KMS-11 (cell line): ENCODE measurements around the gene CASTOR1.

Experiments
- H2AFZ ChIP-seq: fragments of 200-600 bp; sonication (generic); 2 replicates; pipeline ENCODE4 v1.6.1; 2016; ENCODE audit warnings: antibody characterized with exemption, mixed run types, low read depth
- H3K27ac ChIP-seq: fragments of 200-600 bp; sonication (generic); 2 replicates; pipeline ENCODE4 v1.6.1; 2016; ENCODE audit warnings: mild to moderate bottlenecking, mixed run types
- H3K27me3 ChIP-seq: fragments of 200-600 bp; sonication (generic); 2 replicates; pipeline ENCODE4 v1.6.1; 2017; ENCODE audit warnings: mild to moderate bottlenecking, low read depth, mixed run types, moderate library complexity; ENCODE audit not compliant: insufficient read depth
- H3K36me3 ChIP-seq: fragments of 200-600 bp; sonication (generic); 2 replicates; pipeline ENCODE4 v1.6.1; 2017; ENCODE audit warnings: mild to moderate bottlenecking, mixed run types; ENCODE audit not compliant: insufficient read depth
- H3K4me1 ChIP-seq: fragments of 200-600 bp; sonication (generic); 2 replicates; pipeline ENCODE4 v1.6.1; 2016; ENCODE audit warnings: mild to moderate bottlenecking, low read depth, mixed run types; ENCODE audit not compliant: poor library complexity, severe bottlenecking
- H3K4me2 ChIP-seq: fragments of 200-600 bp; sonication (generic); 2 replicates; pipeline ENCODE4 v1.7.0; 2016; ENCODE audit warnings: mild to moderate bottlenecking, mixed run types
- H3K4me3 ChIP-seq: fragments of 200-600 bp; sonication (generic); IDR thresholded peaks from 2 replicates; pipeline ENCODE4 v1.6.1; 2017; ENCODE audit warnings: low read depth, low read length, mixed read lengths; ENCODE audit not compliant: insufficient read depth
- H3K79me2 ChIP-seq: fragments of 200-600 bp; sonication (generic); 2 replicates; pipeline ENCODE4 v1.6.1; 2016; ENCODE audit warnings: low read depth, mixed run types; ENCODE audit not compliant: insufficient read depth
- H3K9ac ChIP-seq: fragments of 200-600 bp; sonication (generic); 2 replicates; pipeline ENCODE4 v1.6.1; 2016; ENCODE audit warnings: mild to moderate bottlenecking, mixed run types
- H4K20me1 ChIP-seq: fragments of 200-600 bp; sonication (generic); 2 replicates; pipeline ENCODE4 v1.6.1; 2016; ENCODE audit warnings: mild to moderate bottlenecking, mixed run types; ENCODE audit not compliant: insufficient read depth
- CTCF ChIP-seq: fragments of 200-600 bp; sonication (generic); conservative IDR thresholded peaks from 2 replicates; pipeline ENCODE4 v1.6.1; 2017; ENCODE audit warnings: low read depth, mild to moderate bottlenecking, antibody characterized with exemption, low read length, moderate library complexity, mixed read lengths

Gene CASTOR1

GRCh38 chr22:30238661-30239487 lies 50.4 kb downstream of the CASTOR1 start:
- Histone ChIP-seq H3K4me2 (no peak overlapping the region), H4K20me1 (no peaks in the 10 kb centered on the region), H2AFZ (no peak overlapping the region), H3K4me3 (no peak overlapping the region), H3K9ac (no peak overlapping the region), H3K27me3 (peaks cover 14% of the 10 kb centered on the region; the same call in 1 of the 2 replicates), H3K79me2 (no peaks in the 10 kb centered on the region), H3K4me1 (no peaks in the 10 kb centered on the region), H3K27ac (no peak overlapping the region), H3K36me3 (no peaks in the 10 kb centered on the region)
- TF ChIP-seq CTCF = no peak

GRCh38 chr22:30238136-30238535 lies 51.2 kb downstream of the CASTOR1 start:
- Histone ChIP-seq H4K20me1 (no peaks in the 10 kb centered on the region), H3K4me2 (no peak overlapping the region), H3K36me3 (no peaks in the 10 kb centered on the region), H3K4me1 (no peaks in the 10 kb centered on the region), H3K27ac (no peak overlapping the region), H3K79me2 (no peaks in the 10 kb centered on the region), H3K27me3 (peaks cover 15% of the 10 kb centered on the region; the same call in 1 of the 2 replicates), H3K9ac (no peak overlapping the region), H2AFZ (no peak overlapping the region), H3K4me3 (no peak overlapping the region)
- no peak for TF ChIP-seq CTCF

- Histone ChIP-seq H3K9ac (no peak overlapping the region), H2AFZ (no peak overlapping the region), H3K27ac (no peak overlapping the region), H3K36me3 (no peaks in the 10 kb centered on the region), H3K27me3 (peaks cover 15% of the 10 kb centered on the region), H4K20me1 (no peaks in the 10 kb centered on the region), H3K79me2 (no peaks in the 10 kb centered on the region), H3K4me1 (no peaks in the 10 kb centered on the region), H3K4me3 (no peak overlapping the region), H3K4me2 (no peak overlapping the region)
- TF ChIP-seq CTCF = no peak
Observed at GRCh38 chr22:30236875-30237274, 52.4 kb downstream of the CASTOR1 start.

- peaks cover 21% of the 10 kb centered on the region for H3K27me3 ChIP-seq
- no peaks in the 10 kb centered on the region for H3K4me1 ChIP-seq
- TF ChIP-seq CTCF = no peak
- no peak overlapping the region for H2AFZ ChIP-seq
- no peak overlapping the region for H3K4me2 ChIP-seq
- H3K4me3 ChIP-seq = no peak overlapping the region
- H3K9ac ChIP-seq = no peak overlapping the region
- no peaks in the 10 kb centered on the region for H4K20me1 ChIP-seq
- H3K79me2 ChIP-seq = no peaks in the 10 kb centered on the region
- H3K36me3 ChIP-seq = no peaks in the 10 kb centered on the region
- no peak overlapping the region for H3K27ac ChIP-seq
Observed at GRCh38 chr22:30235687-30236170, 53.6 kb downstream of the CASTOR1 start.
